ENCODE results near the gene OLAH. TPM values are rescaled to one million over a fixed set of nuclear protein-coding genes. Genes with fewer than 3 reads are reported as not detected.
A peak's percentile ranks its signal among the peaks of the same experiment; 100 is the strongest.

Gene OLAH
- total and polyA plus RNA-seq, 4 donors, result 0.25 to 0.42 TPM; not detected in 2

GRCh38 chr10:15096661-15097010 is 52.9 kb downstream of the OLAH start:
- DNase-seq (ENCODE audit: low spot score), result no peak
- H3K9ac ChIP-seq (ENCODE audit: low read depth in 1 of 2, low read length in 2 of 2), result peak overlapping the region; percentile 53 to 96
- WGBS, result 2% methylated on average over 11 of the region's 11 CpGs
- peak overlapping the region; percentile 90 to 98 for H3K27ac ChIP-seq (ENCODE audit: low read depth in 1 of 2, low read length in 2 of 2)
- no peaks in the 10 kb centered on the region for H3K36me3 ChIP-seq (ENCODE audit: control insufficient read depth in 4 of 4, insufficient read depth in 3 of 4, low read depth in 1 of 4, low read length in 3 of 4)
- H3K27me3 ChIP-seq (ENCODE audit: control insufficient read depth in 4 of 4, insufficient read depth in 4 of 4, low read length in 3 of 4), result no peaks in the 10 kb centered on the region
- peak overlapping the region; percentile 82 to 99 (median 93) for H3K4me3 ChIP-seq (ENCODE audit: low read depth in 1 of 3, low read length in 3 of 3)
- H3K4me1 ChIP-seq (ENCODE audit: control insufficient read depth in 4 of 4, insufficient read depth in 4 of 4, low read length in 3 of 4), result peaks cover 7 to 23% (median 14%) of the 10 kb centered on the region in 4 donors
- TF ChIP-seq CTCF (IDR thresholded peaks at IDR 0.05; ENCODE audit: low read depth, low read length, missing input control) (no peak), SP1 (IDR thresholded peaks at IDR 0.05) (no peak), REST (IDR thresholded peaks at IDR 0.05) (no peak), RAD21 (IDR thresholded peaks at IDR 0.05) (no peak), EGR1 (IDR thresholded peaks at IDR 0.05; ENCODE audit: low read depth in 2 of 2) (no peak), GABPA (IDR thresholded peaks at IDR 0.05 in 1 of 2, conservative IDR thresholded peaks at IDR 0.05 in 1 of 2) (no peak), JUND (IDR thresholded peaks at IDR 0.05) (no peak), MAX (IDR thresholded peaks at IDR 0.05) (no peak), FOXA2 (IDR thresholded peaks at IDR 0.05) (no peak), ZBTB33 (IDR thresholded peaks at IDR 0.05) (no peak), YY1 (IDR thresholded peaks at IDR 0.05) (no peak)
- no peaks in the 10 kb centered on the region for H3K9me3 ChIP-seq (ENCODE audit: control insufficient read depth in 4 of 4, low read length in 3 of 4)

- Histone ChIP-seq H3K4me3 (ENCODE audit: low read depth in 1 of 3, low read length in 3 of 3) (peak within 1 kb of the TSS; percentile 82 to 99 (median 93)), H3K4me1 (ENCODE audit: control insufficient read depth in 4 of 4, insufficient read depth in 4 of 4, low read length in 3 of 4) (peaks cover 7 to 23% (median 14%) of the 10 kb centered on the region in 4 donors), H3K36me3 (ENCODE audit: control insufficient read depth in 4 of 4, insufficient read depth in 3 of 4, low read depth in 1 of 4, low read length in 3 of 4) (peaks cover 0 to 2% (median 0%) of the 10 kb centered on the region in 4 donors), H3K27ac (ENCODE audit: low read depth in 1 of 2, low read length in 2 of 2) (peak within 1 kb of the TSS; percentile 90 to 98), H3K9ac (ENCODE audit: low read depth in 1 of 2, low read length in 2 of 2) (peak within 1 kb of the TSS; percentile 95 to 96), H3K27me3 (ENCODE audit: control insufficient read depth in 4 of 4, insufficient read depth in 4 of 4, low read length in 3 of 4) (no peaks in the 10 kb centered on the region), H3K9me3 (ENCODE audit: control insufficient read depth in 4 of 4, low read length in 3 of 4) (no peaks in the 10 kb centered on the region)
- DNase-seq (ENCODE audit: low spot score), result peak; percentile 98
- WGBS, result under 1% methylated on average over 84 of the region's 84 CpGs
- TF ChIP-seq TAF1 (conservative IDR thresholded peaks at IDR 0.05) (no peak), EGR1 (IDR thresholded peaks at IDR 0.05; ENCODE audit: low read depth in 2 of 2) (peak; percentile 89 to 91), ATF3 (IDR thresholded peaks at IDR 0.05) (no peak), SP1 (IDR thresholded peaks at IDR 0.05) (no peak), HNF4G (IDR thresholded peaks at IDR 0.05) (no peak), RXRA (IDR thresholded peaks at IDR 0.05) (no peak), ZBTB33 (IDR thresholded peaks at IDR 0.05) (peak; percentile 99), MAX (IDR thresholded peaks at IDR 0.05) (no peak), HNF4A (conservative IDR thresholded peaks at IDR 0.05) (peak in 1 of 2 donors; percentile 28), CTCF (IDR thresholded peaks at IDR 0.05; ENCODE audit: low read depth, low read length, missing input control) (no peak), FOXA2 (IDR thresholded peaks at IDR 0.05) (no peak), YY1 (IDR thresholded peaks at IDR 0.05) (no peak), FOXA1 (IDR thresholded peaks at IDR 0.05) (no peak)
Observed at GRCh38 chr10:15097011-15097812, 53.5 kb downstream of the OLAH start, which contains the start of gene RPP38. TSS of gene RPP38 (plus strand) at chr10:15097355. CDS start at chr10:15103315, 5,960 bp downstream.
